ENCODE measurements around the gene VCL. TPM values are rescaled to one million over a fixed set of nuclear protein-coding genes. Genes with fewer than 3 reads are reported as not detected.
A peak's percentile ranks its signal among the peaks of the same experiment; 100 is the strongest.

The VCL gene
- total RNA-seq, 1 experiment from 2014 or later = 382 TPM

- Histone ChIP-seq H4K20me1 (ENCODE audit: low read length) (peaks cover 6% of the 10 kb centered on the region; the same call in 1 of the 2 replicates), H3K4me3 (ENCODE audit: low read length) (peak overlapping the region; percentile 6)
Measured at GRCh38 chr10:74079028-74079935, 81.4 kb downstream of the VCL start.

GRCh38 chr10:74079936-74080590 lies 82.1 kb downstream of the VCL start:
- H4K20me1 ChIP-seq (ENCODE audit: low read length) = peaks cover 6% of the 10 kb centered on the region; the same call in 1 of the 2 replicates
- H3K79me2 ChIP-seq (ENCODE audit: low read length) = peaks cover 60% of the 10 kb centered on the region
- peaks cover 18% of the 10 kb centered on the region for H3F3A ChIP-seq (ENCODE audit: low read length, unreplicated experiment)
- H3K9me3 ChIP-seq (ENCODE audit: low read length) = no peaks in the 10 kb centered on the region
- no peaks in the 10 kb centered on the region for H3K27me3 ChIP-seq (ENCODE audit: low read length)
- ATAC-seq (peak; percentile 80), DNase-seq (peak; percentile 92)
- H3K9ac ChIP-seq (ENCODE audit: low read length) = peak overlapping the region; percentile 0; the same call in 1 of the 2 replicates
- TF ChIP-seq EZH2phosphoT487 (IDR thresholded peaks at IDR 0.05; ENCODE audit: borderline replicate concordance, low read length) (no peak), EZH2 (IDR thresholded peaks at IDR 0.05; ENCODE audit: low read length, unreplicated experiment) (no peak), CTCF (conservative IDR thresholded peaks at IDR 0.05; ENCODE audit: low read depth, low read length) (no peak)
- H3K9me2 ChIP-seq (replicated peaks; ENCODE audit: low read length) = no peaks in the 10 kb centered on the region
- intact Hi-C loops (cut with micrococcal nuclease) = loop anchor here (1.0 to 5.0 kb wide), 2 partner anchors 24 to 233 kb away; no protein-coding TSS in a partner anchor
- peak overlapping the region; percentile 6 for H3K4me3 ChIP-seq (ENCODE audit: low read length)
- H3K4me2 ChIP-seq (ENCODE audit: low read length) = peak overlapping the region; percentile 46
- peaks cover 51% of the 10 kb centered on the region for H3K36me3 ChIP-seq (ENCODE audit: low read depth, low read length)
- H3K27ac ChIP-seq (ENCODE audit: low read length) = peak overlapping the region; percentile 43
- ChIA-PET POLR2A (ENCODE audit: unreplicated experiment) (interaction anchor here (0.5 to 1.1 kb wide), 9 partner anchors 12 to 181 kb away, joined by 3 to 5 read pairs (median 3); no protein-coding TSS in a partner anchor), CTCF (interaction anchor here (0.7 to 2.4 kb wide), 6 partner anchors 45 to 194 kb away, joined by 3 to 27 read pairs (median 8); no protein-coding TSS in a partner anchor)
- H2AFZ ChIP-seq (ENCODE audit: low read length) = no peak overlapping the region
- BruUV-seq (replicated peaks) = no TSS peak
- H3K4me1 ChIP-seq (ENCODE audit: insufficient read depth, low read length) = peaks cover 43% of the 10 kb centered on the region

More at GRCh38 chr10:74079028-74079935, 81.4 kb downstream of the VCL start:
- POLR2A ChIA-PET (ENCODE audit: unreplicated experiment) = interaction anchor here (0.6 to 1.1 kb wide), 7 partner anchors 21 to 193 kb away, joined by 3 to 4 read pairs (median 3); no protein-coding TSS in a partner anchor
- Histone ChIP-seq H2AFZ (ENCODE audit: low read length) (no peak overlapping the region), H3K27me3 (ENCODE audit: low read length) (no peaks in the 10 kb centered on the region), H3K79me2 (ENCODE audit: low read length) (peaks cover 64% of the 10 kb centered on the region), H3K9ac (ENCODE audit: low read length) (peak overlapping the region; percentile 0; the same call in 1 of the 2 replicates), H3F3A (ENCODE audit: low read length, unreplicated experiment) (peaks cover 18% of the 10 kb centered on the region), H3K36me3 (ENCODE audit: low read depth, low read length) (peaks cover 55% of the 10 kb centered on the region), H3K4me2 (ENCODE audit: low read length) (peak overlapping the region; percentile 46), H3K4me1 (ENCODE audit: insufficient read depth, low read length) (peaks cover 43% of the 10 kb centered on the region), H3K27ac (ENCODE audit: low read length) (peak overlapping the region; percentile 43), H3K9me3 (ENCODE audit: low read length) (no peaks in the 10 kb centered on the region), H3K9me2 (replicated peaks; ENCODE audit: low read length) (no peaks in the 10 kb centered on the region)
- TF ChIP-seq EZH2phosphoT487 (IDR thresholded peaks at IDR 0.05; ENCODE audit: borderline replicate concordance, low read length) (no peak), CTCF (conservative IDR thresholded peaks at IDR 0.05; ENCODE audit: low read depth, low read length) (no peak), EZH2 (IDR thresholded peaks at IDR 0.05; ENCODE audit: low read length, unreplicated experiment) (no peak)
- peak; percentile 71 for DNase-seq
- no TSS peak for BruUV-seq (replicated peaks)
- ATAC-seq = peak; percentile 63
- CTCF ChIA-PET = interaction anchor here (0.5 to 2.4 kb wide), 8 partner anchors 11 to 193 kb away, joined by 3 to 27 read pairs (median 8); no protein-coding TSS in a partner anchor
- intact Hi-C loops (cut with micrococcal nuclease) = loop anchor here (1.0 kb wide), 1 partner anchor 23 kb away; no protein-coding TSS in a partner anchor
